GM19463 (cell line): ENCODE data around the gene DNAJC24.
"Not testable (repeated sequence)": the region's sequence is repeated elsewhere in the genome, so short reads cannot be mapped to it uniquely, and the experiment has no call there.

Source experiments
- ATAC-seq: cut with Tn5 transposase; IDR thresholded peaks from one replicate; pipeline ENCODE4 v1.9.1; 2021; ENCODE audit warnings: mild to moderate bottlenecking, moderate library complexity; ENCODE audit not compliant: unreplicated experiment

The DNAJC24 gene

GRCh38 chr11:31369348-31370329 lies at the start of gene DNAJC24, which contains the start of gene DCDC1:
DNAJC24 (plus strand) TSS chr11:31369860; CDS start chr11:31370749, 889 bp downstream.
DCDC1 (minus strand) TSS chr11:31369739; CDS start chr11:31328280, 41,459 bp downstream.
- ATAC-seq, result peak; percentile 99

DNA sequence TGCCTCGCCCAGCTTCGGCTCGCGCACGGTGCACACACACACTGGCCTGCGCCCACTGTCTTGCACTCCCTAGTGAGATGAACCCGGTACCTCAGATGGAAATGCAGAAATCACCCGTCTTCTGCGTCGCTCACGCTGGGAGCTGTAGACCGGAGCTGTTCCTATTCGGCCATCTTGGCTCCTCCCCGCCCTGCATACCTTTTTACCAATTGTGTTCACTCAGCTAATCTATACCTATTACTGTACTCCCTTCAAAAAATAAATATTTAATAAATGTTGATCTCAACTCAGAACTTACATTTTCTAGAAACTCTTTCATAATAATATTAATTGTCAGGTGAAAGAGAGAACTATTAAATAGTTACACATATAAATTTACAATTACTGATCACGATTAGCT lies 48.2 kb upstream of the DNAJC24 start:
- ATAC-seq, result not testable (repeated sequence)

- no peak for ATAC-seq
Observed at GRCh38 chr11:31323145-31323544, 46.5 kb upstream of the DNAJC24 start.

- no peak for ATAC-seq
Observed at GRCh38 chr11:31325160-31325559, 44.5 kb upstream of the DNAJC24 start.

GRCh38 chr11:31326470-31327148 lies 43.1 kb upstream of the DNAJC24 start:
- peak; percentile 69 for ATAC-seq

- ATAC-seq, result no peak
Observed at GRCh38 chr11:31327417-31327816, 42.2 kb upstream of the DNAJC24 start.

- ATAC-seq, result no peak
Observed at GRCh38 chr11:31328697-31329096, 41.0 kb upstream of the DNAJC24 start.

DNA sequence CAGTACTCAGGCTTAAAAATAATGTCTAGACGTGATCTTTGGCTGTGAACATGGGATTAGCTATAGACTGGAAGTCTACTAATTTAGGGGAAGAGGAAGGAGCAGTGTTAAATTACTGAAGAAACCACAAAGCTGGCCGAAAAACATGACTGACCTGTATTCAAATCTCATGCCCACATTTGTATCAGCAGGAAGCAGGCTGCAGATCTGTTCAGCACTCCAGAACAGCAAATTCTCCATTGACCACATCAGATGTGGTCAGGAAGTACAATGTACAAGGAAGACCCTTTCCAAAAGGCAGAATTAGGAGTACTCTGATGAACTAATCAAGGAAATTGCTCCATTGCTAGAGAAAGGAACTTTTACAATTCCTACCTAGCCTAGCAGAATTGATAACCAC lies 31.9 kb upstream of the DNAJC24 start:
- no peak for ATAC-seq

- peak; percentile 56 for ATAC-seq
Observed at GRCh38 chr11:31340903-31341572, 28.6 kb upstream of the DNAJC24 start.

- no peak for ATAC-seq
Observed at GRCh38 chr11:31351168-31351567, 18.5 kb upstream of the DNAJC24 start.

DNA sequence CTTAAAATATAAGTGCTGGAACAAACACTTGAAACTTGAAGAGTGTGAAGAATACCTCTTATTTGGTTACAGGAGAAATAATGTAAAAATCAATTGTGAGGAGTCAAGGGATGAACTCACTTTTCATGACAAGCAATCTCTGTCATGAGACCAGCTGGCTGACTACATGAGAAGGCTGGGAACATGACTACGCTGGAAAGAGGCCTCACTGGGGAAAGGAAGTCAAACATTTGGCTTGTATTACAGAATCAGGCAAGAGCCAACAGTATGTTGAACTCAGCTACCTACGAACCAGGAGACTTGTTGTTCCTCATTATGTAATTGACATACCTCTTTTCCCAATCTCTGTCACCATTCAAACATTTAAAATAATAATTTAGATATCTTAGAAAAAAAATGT lies 14.5 kb upstream of the DNAJC24 start:
- ATAC-seq, result no peak

- no peak for ATAC-seq
Observed at GRCh38 chr11:31355817-31356216, 13.8 kb upstream of the DNAJC24 start.

DNA sequence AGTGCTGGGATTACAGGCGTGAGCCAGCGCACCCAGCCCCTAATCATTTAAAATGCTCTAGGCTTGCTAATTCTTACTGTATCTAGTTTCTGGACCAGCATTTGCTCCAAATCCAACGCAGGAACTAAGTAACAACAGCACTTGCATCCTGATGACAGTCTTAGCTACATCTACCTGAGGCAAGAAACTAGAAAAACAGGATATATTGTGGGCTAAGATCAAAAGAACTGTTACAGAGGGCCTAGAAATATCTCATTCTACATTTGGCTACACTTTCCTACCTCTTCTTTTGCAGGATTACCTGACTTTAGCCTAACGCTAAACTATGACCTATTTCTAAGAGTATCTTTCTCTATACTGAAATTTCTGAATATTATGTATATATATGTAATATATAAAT lies 7.9 kb upstream of the DNAJC24 start:
- ATAC-seq, result no peak

DNA sequence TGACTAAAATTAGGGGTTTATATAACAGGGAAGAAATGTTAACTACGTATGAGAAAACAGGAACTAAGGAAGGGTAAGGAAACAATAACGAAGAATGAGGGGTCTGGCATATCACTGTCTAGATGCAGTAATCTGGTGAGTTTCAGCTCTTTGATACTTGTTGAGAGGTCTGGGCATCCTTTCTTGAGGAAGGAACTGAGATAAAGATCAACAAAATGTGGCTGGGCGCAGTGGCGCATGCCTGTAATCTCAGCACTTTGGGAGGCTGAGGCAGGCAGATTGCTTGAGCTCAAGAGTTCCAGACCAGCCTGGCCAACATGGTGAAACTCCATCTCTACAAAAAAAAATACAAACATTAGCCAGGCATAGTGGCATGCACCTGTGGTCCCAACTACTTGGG lies 2.9 kb upstream of the DNAJC24 start:
- ATAC-seq, result no peak

DNA sequence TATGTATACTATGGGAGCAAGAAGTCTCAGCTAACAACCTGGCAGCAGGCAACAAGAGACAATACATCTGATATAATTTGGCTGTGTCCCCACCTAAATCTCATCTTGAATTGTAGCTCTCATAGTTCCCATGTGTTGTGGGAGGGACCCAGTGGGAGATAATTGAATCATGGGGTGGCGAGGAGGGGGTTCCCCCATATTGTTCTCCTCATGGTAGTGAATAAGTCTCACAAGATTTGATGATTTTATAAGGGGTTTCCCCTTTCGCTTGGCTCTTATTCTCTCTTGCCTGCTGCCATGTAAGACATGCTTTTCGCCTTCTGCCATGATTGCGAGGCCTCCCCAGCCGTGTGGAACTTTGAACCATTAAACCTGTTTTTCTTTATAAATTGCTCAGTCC lies 6.2 kb downstream of the DNAJC24 start:
- ATAC-seq, result no peak

GRCh38 chr11:31383116-31383515 lies 13.5 kb downstream of the DNAJC24 start:
- no peak for ATAC-seq

DNA sequence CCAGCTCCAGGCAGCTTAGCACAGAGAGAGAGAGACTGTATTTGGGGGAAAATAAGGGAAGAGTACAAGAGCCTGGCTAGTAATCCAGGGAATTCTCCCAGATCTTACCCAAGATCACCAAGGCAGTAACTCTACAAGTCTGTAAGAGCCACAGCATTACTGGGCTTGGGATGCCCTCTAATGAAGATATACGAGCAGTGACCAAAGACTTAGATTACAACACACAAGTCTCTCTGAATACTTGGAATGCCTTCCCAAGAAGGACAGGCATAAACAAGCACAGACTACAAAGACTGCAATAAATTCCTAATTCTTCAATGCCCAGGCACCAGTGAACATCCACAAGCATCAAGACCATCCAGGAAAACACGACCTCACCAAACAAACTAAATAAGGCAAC lies 17.7 kb downstream of the DNAJC24 start:
- no peak for ATAC-seq

DNA sequence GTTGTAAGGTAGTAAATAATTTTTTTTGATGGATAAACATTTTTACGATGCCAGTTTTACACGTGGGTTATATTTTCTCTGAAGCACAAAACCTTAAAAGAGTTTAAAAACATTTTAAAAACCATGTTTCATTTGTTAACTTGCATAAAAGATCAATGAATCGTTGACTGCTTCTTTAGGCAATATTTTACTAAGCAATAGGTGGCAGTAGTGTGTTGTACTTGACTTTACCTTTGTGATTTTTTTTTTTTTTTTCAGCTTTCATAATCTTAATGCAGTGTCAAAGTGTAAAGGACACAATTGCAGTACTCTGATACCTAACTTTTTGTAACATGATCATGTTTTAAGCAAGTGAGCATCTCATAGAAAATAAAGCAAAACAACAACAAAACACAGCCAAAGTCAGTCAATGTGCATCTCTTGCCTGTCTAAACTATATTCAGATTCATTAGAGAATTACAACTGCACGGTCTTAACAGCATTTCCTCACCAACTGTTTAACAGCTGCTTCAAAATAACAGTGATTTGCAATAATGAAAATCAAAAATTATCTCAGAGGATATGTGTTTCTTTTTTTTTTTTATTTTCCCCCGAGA lies 27.7 kb downstream of the DNAJC24 start:
- ATAC-seq, result no peak

GRCh38 chr11:31404614-31405013 lies 35.0 kb downstream of the DNAJC24 start:
- ATAC-seq, result no peak

GRCh38 chr11:31408201-31408600 lies 38.5 kb downstream of the DNAJC24 start:
- no peak for ATAC-seq

GRCh38 chr11:31412946-31413345 lies 43.3 kb downstream of the DNAJC24 start:
- no peak for ATAC-seq
